ENCODE measurements around the gene GOLM1. TPM values are rescaled to one million over a fixed set of nuclear protein-coding genes. Genes with fewer than 3 reads are reported as not detected.
"Not testable (repeated sequence)": the region's sequence is repeated elsewhere in the genome, so short reads cannot be mapped to it uniquely, and the experiment has no call there.

GOLM1 gene, protein sequence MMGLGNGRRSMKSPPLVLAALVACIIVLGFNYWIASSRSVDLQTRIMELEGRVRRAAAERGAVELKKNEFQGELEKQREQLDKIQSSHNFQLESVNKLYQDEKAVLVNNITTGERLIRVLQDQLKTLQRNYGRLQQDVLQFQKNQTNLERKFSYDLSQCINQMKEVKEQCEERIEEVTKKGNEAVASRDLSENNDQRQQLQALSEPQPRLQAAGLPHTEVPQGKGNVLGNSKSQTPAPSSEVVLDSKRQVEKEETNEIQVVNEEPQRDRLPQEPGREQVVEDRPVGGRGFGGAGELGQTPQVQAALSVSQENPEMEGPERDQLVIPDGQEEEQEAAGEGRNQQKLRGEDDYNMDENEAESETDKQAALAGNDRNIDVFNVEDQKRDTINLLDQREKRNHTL
- 94.9 and 108 TPM in 2 replicates for total RNA-seq
- polyA plus RNA-seq = 42.7 and 49.8 TPM in 2 replicates
- polyA plus RNA-seq (2011; cell fraction: cytosol; rRNA removed) = 83.4 and 109 TPM in 2 replicates
- 38.9 and 59.3 TPM in 2 replicates for polyA plus RNA-seq (2011; cell fraction: nucleus; rRNA removed)
- 103 and 125 TPM in 2 replicates for polyA plus RNA-seq (2012)
- polyA minus RNA-seq = 39.4 and 40.2 TPM in 2 replicates
- 36.0 TPM for polyA minus RNA-seq (2011; cell fraction: cytosol; rRNA and poly(A)+ RNA removed)
- 16.9 and 17.6 TPM in 2 replicates for polyA minus RNA-seq (2011; cell fraction: nucleus; rRNA and poly(A)+ RNA removed)
- percentile 78 among the genes with signal in this experiment for Bru-seq, nascent RNA
- percentile 79 among the genes with signal in this experiment for BruChase-seq, experiment 1, labeled RNA remaining after a 6-hour chase
- BruChase-seq, experiment 2, labeled RNA remaining after a 2-hour chase = percentile 77 among the genes with signal in this experiment
- long read RNA-seq, transcript GOLM1-203 (10 exons, 3,046 nt) = major isoform, 290 of 362 reads
- long read RNA-seq, transcript GOLM1-202 (10 exons, 3,022 nt) = minor isoform, 17 of 362 reads
- long read RNA-seq, partial matches to known transcripts = 10 of 362 reads
- long read RNA-seq, other reads (novel, unspliced or antisense) = 45 of 362 reads

DNA sequence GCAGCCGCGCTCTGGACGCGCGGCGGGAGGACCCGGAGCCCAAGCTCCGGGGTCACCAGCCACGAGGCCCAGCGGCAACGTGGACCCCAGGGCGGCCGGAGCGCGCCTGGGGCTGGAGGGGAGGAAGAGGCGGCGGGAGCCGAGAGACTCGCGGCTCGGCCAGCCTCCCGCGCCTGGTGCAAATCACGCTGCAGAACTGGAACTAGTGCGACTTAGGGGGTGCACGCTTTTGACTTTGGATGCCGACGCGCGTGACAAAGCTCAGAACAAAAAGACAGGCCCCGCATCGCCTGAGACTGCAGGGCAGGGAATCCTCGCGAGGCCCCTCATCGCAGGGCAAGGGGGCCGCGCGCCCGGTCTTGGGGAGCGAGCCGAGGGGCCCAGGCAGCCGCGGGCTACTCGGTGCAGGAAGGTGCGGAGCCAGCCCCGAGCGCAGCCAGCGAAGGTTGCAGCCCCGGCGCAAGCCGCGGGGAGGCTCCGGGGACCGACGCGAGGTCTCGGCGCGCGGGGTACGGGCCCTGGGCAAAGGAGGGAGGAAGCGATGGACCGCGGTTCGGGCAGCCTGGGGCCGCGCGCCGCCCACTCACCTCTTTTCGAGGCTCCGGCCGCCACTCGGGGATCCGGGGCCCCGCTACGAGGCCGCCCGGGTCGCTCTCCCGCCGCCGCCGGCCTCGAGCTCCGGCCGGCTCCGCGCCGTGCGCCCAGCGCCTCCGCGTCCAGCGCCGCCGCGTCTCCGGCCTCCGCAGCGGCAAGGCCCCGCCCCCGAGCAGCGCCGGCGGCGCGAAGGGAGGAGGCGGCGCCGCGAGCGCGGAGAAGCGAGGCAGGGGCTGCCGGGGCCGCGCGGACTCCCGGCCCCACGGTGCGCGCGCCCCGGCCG is at the start of gene GOLM1:
GOLM1 (minus strand) TSS at position 735 of the 877 bp plus-strand sequence. CDS start 20,238 bp downstream, outside the sequence.
- Histone ChIP-seq H3K36me3 (ENCODE audit: control insufficient read depth in 2 of 2, extremely low read depth in 1 of 2, insufficient read depth in 2 of 2, low read length in 2 of 2) (no peaks in the 10 kb centered on the region), H2AFZ (ENCODE audit: low read depth, low read length) (peak within 1 kb of the TSS; percentile 96), H3K9ac (replicated peaks; ENCODE audit: extremely low read depth, insufficient read depth, low read length) (peak within 1 kb of the TSS; percentile 74), H3K4me2 (ENCODE audit: insufficient read depth, low read length) (peak within 1 kb of the TSS; percentile 98), H3K27ac (ENCODE audit: insufficient read depth, low read depth, low read length) (peak within 1 kb of the TSS; percentile 65), H3K79me2 (ENCODE audit: control insufficient read depth, insufficient read depth, low read length) (peaks cover 45% of the 10 kb centered on the region), H4K20me1 (replicated peaks; ENCODE audit: control insufficient read depth, extremely low read depth, insufficient read depth, low read length) (no peaks in the 10 kb centered on the region), H3K9me3 (replicated peaks; ENCODE audit: control insufficient read depth, insufficient read depth, low read length) (no peaks in the 10 kb centered on the region), H3K9me1 (replicated peaks; ENCODE audit: control insufficient read depth, extremely low read depth, insufficient read depth, low read length) (no peaks in the 10 kb centered on the region), H3K4me3 (replicated peaks in 1 of 3; ENCODE audit: insufficient read depth in 1 of 3, low read depth in 1 of 3, low read length in 3 of 3) (peak within 1 kb of the TSS; percentile 63 to 88 (median 69)), H3K27me3 (ENCODE audit: control insufficient read depth in 2 of 2, insufficient read depth in 2 of 2, low read length in 2 of 2) (no peaks in the 10 kb centered on the region), H3K4me1 (ENCODE audit: control insufficient read depth, extremely low read depth, insufficient read depth, low read length) (peaks cover 20% of the 10 kb centered on the region)
- intact Hi-C loops (cut with micrococcal nuclease) = loop anchor here (1.0 to 5.0 kb wide), 3 partner anchors 158 to 357 kb away; partner anchors contain the start of genes AGTPBP1, NAA35 and TUT7
- TF ChIP-seq POLR2A (IDR thresholded peaks at IDR 0.05; ENCODE audit: low read depth, low read length) (peak; percentile 43), GATA2 (IDR thresholded peaks at IDR 0.05; ENCODE audit: insufficient read depth, insufficient read length, low read depth, low read length) (no peak), FOS (IDR thresholded peaks at IDR 0.05; ENCODE audit: borderline replicate concordance, insufficient read depth, low read length) (no peak), POLR2AphosphoS5 (IDR thresholded peaks at IDR 0.05; ENCODE audit: insufficient read depth, low read depth, low read length) (peak; percentile 37)
- TF ChIP-seq, protein P1, sequence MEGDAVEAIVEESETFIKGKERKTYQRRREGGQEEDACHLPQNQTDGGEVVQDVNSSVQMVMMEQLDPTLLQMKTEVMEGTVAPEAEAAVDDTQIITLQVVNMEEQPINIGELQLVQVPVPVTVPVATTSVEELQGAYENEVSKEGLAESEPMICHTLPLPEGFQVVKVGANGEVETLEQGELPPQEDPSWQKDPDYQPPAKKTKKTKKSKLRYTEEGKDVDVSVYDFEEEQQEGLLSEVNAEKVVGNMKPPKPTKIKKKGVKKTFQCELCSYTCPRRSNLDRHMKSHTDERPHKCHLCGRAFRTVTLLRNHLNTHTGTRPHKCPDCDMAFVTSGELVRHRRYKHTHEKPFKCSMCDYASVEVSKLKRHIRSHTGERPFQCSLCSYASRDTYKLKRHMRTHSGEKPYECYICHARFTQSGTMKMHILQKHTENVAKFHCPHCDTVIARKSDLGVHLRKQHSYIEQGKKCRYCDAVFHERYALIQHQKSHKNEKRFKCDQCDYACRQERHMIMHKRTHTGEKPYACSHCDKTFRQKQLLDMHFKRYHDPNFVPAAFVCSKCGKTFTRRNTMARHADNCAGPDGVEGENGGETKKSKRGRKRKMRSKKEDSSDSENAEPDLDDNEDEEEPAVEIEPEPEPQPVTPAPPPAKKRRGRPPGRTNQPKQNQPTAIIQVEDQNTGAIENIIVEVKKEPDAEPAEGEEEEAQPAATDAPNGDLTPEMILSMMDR (IDR thresholded peaks at IDR 0.05; ENCODE audit: extremely low read depth in 1 of 2, insufficient read depth in 1 of 2, low read depth in 1 of 2, low read length in 2 of 2) = peak in 1 of 2 donors; percentile 26
- TF ChIP-seq, protein P2, sequence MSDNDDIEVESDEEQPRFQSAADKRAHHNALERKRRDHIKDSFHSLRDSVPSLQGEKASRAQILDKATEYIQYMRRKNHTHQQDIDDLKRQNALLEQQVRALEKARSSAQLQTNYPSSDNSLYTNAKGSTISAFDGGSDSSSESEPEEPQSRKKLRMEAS (IDR thresholded peaks at IDR 0.05; ENCODE audit: insufficient read depth, insufficient read length) = peak; percentile 3
- FAIRE-seq = peak; percentile 54
- dilution Hi-C loops (cut with MboI; ENCODE audit: extremely low pct_ligation_motif_present, low sequenced_read_pairs) = no loop called here
- POLR2A ChIA-PET = no interaction called here
- DNase-seq (ENCODE audit: low read depth, low spot score) = peak; percentile 58
- BruUV-seq (replicated peaks) = no TSS peak
- CTCF ChIA-PET = interaction anchor here (0.8 to 0.9 kb wide), 2 partner anchors 15 to 19 kb away, joined by 3 read pairs; no protein-coding TSS in a partner anchor

DNA sequence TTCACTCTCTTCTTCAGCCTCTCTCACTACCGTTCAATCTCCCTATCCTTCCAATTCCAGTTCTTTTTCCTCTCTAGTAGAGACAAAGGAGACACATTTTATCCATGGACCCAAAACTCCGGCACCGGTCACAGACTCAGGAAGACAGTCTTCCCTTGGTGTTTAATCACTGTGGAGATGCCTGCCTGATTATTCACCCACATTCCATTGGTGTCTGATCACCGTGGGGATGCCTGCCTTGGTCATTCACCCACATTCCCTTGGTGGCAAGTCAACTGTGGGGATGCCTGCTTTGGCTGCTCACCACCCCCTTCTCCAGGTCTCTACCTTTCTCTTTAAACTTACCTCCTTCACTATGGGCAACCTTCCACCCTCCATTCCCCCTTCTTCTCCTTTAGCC is 47.3 kb upstream of the GOLM1 start:
- POLR2A ChIA-PET; DNase-seq (ENCODE audit: low read depth, low spot score); CTCF ChIA-PET; BruUV-seq (replicated peaks); H3K4me1 ChIP-seq (ENCODE audit: control insufficient read depth, extremely low read depth, insufficient read depth, low read length); FAIRE-seq; H3K27ac ChIP-seq (ENCODE audit: insufficient read depth, low read depth, low read length); H3K36me3 ChIP-seq (ENCODE audit: control insufficient read depth in 2 of 2, extremely low read depth in 1 of 2, insufficient read depth in 2 of 2, low read length in 2 of 2); H4K20me1 ChIP-seq (replicated peaks; ENCODE audit: control insufficient read depth, extremely low read depth, insufficient read depth, low read length); intact Hi-C loops (cut with micrococcal nuclease); H3K27me3 ChIP-seq (ENCODE audit: control insufficient read depth in 2 of 2, insufficient read depth in 2 of 2, low read length in 2 of 2); H3K79me2 ChIP-seq (ENCODE audit: control insufficient read depth, insufficient read depth, low read length); H2AFZ ChIP-seq (ENCODE audit: low read depth, low read length); dilution Hi-C loops (cut with MboI; ENCODE audit: extremely low pct_ligation_motif_present, low sequenced_read_pairs); H3K4me2 ChIP-seq (ENCODE audit: insufficient read depth, low read length); H3K9me3 ChIP-seq (replicated peaks; ENCODE audit: control insufficient read depth, insufficient read depth, low read length); H3K4me3 ChIP-seq (replicated peaks in 1 of 3; ENCODE audit: insufficient read depth in 1 of 3, low read depth in 1 of 3, low read length in 3 of 3); H3K9ac ChIP-seq (replicated peaks; ENCODE audit: extremely low read depth, insufficient read depth, low read length); H3K9me1 ChIP-seq (replicated peaks; ENCODE audit: control insufficient read depth, extremely low read depth, insufficient read depth, low read length): not testable (repeated sequence)
